Stimulated activated CD4-positive, alpha-beta T cell treated with anti-CD3 and anti-CD28 coated beads, Interleukin-2, amount 100 ng/mL, for 24 hours (primary cell): Measurements from ENCODE around the gene STEAP2.
"Not testable (repeated sequence)": the region's sequence is repeated elsewhere in the genome, so short reads cannot be mapped to it uniquely, and the experiment has no call there.

ENCODE experiments used
- DNase-seq, 2 donors: peaks; one replicate each; pipeline ENCODE4 v3.0.0-alpha.2; 2020

STEAP2 gene

DNA sequence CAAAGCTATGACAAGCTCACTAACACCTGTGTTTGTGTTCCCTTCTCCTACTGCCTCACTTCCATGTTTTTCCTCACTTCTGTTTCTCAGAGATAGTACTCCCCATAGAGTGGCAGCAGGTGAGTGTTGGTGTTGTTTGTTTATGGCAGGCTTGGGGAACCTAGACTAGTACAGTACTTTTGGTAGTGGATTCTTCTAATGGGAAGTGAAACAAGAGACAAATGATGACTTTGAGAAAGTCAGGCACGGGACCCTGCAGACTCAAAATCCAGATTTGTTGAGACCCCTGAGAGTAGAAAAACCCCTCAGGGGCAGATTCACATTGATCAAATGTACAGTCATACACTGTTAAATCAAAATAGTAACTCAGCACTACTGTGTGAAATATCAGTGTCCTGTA lies 27.0 kb downstream of the STEAP2 start:
- DNase-seq = no peak

GRCh38 chr7:90239050-90239449 lies 27.5 kb downstream of the STEAP2 start:
- DNase-seq = no peak

DNA sequence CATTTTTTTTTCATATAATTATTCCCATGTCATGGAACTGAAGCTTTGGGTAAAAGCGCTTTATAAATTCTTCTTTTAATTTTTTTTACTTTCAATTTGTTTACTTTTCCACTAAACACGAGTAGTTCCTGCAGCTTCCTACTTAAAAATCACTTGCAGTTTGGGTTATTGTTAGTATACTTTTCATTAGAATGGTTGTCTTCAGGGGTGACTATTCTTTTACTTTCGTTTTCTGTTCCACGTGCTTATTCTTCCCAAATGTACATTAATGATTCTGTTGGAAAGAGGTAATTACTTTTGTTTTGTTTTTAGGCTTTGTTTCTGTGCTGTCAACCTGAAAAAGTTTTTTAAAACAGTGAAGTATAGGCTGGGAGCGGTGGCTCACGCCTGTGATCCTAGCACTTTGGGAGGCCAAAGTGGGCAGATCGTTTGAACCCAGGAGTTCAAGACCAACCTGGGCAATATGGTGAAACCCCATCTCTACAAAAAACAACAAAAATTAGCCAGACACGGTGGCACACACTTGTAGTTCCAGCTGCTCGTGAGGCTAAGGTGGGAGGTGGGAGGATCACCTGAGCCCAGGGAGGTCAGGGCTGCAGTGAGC lies 28.2 kb downstream of the STEAP2 start:
- no peak for DNase-seq

GRCh38 chr7:90242369-90243168 lies 31.0 kb downstream of the STEAP2 start:
- no peak for DNase-seq

DNA sequence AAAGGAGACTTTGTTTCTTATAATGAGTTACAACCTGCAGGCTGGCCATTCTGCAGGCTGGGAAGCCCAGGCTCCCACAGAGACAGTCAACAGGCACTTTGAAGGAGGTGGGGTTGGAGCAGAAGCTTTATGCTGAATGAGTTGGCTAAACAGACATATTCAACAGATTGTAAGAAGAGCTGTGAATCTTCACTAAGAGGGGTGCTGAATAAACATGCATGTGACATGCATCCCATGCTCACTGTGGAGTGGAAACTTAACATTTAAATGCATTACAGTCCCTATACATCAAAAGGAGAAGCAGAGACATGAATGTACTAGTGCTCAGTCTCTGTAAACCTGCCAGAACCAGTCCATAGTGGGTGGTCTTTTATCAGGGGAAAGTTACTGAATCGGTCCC lies 32.0 kb downstream of the STEAP2 start:
- no peak for DNase-seq

DNA sequence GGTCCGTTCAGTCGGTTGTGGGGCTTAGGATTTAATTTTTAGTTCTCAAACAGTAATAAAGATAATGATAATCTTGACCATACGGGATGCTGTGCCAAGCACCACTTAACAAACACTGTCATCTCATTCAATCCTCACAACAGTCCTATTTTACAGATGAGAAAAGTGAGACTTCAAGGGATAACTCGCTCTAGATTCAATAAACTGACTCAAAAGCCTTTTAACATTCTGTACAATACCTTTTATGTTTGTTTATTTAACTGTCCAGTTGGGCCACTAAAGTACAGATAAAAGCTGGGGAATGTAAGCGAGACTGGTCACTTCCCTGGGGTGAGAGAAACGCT lies 33.0 kb downstream of the STEAP2 start:
- no peak for DNase-seq

DNA sequence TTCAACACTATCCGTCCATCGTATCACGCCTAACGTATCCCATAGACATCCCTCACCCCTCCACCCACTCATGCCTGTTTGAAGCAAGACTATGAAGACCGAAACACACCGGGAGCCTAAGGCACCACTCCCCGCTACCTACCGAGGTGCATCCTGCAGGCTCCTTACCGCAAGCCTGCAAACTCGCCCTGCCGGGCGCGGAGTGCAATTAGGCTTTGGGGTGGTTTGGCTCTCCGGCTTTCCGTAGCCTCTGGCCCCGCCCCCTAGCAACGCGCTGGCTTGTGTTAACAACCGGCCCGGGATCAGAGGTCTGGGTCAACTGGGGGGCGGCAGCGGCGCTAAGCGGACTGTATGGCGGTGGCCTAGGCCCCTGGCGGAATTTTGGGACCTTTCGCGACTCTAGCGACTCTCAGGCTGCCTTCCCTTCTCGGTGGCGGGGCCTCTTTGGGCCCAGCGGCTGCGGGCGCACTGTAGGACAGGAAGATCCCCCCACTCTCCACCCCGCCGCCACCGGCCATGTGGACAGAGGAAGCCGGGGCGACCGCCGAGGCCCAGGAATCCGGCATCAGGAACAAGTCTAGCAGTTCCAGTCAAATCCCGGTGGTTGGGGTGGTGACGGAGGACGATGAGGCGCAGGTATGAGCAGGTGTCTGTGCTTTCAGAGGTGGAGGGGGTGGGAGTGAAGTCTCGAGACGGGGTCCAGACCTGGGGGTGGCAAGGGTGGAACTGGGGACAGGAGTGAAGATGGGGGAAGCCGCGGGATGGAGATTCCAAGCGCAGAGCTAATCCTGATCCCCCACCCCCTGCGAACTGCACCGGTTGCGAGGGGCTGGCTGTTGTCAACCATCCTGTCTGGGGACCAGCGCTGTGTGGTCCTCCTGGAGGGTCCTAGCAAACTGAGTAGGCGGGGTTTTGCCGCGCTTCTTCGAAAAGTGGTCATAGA lies 33.6 kb downstream of the STEAP2 start, which contains the start of gene CFAP69:
TSS of gene CFAP69 (plus strand) at position 266 of the 943 bp plus-strand sequence. CDS start at position 517, 251 bp downstream.
- peak; percentile 90 to 92 for DNase-seq

- no peak for DNase-seq
Measured at GRCh38 chr7:90246171-90246570, 34.6 kb downstream of the STEAP2 start.

DNA sequence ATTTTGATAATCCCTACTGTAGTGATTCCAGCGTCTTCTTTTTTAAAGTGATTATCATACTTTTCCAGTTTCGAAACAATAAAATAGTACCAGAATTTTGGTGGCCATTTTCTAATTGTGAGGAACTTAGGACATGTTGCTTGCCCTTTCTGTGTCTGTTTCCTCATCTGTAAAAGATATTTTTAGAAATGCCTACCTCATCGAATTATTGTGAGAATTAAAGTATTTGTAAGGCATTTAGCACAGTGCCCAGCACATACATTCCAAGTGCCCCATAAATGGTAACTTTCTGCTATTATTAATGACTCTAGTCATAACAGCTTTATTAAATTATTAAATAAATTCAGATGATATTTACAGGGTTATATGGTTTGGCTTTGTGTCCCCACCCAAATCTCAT lies 37.2 kb downstream of the STEAP2 start:
- no peak for DNase-seq

- DNase-seq = no peak
Measured at GRCh38 chr7:90250601-90251303, 39.2 kb downstream of the STEAP2 start.

- no peak for DNase-seq
Measured at GRCh38 chr7:90251304-90251635, 39.7 kb downstream of the STEAP2 start.

DNA sequence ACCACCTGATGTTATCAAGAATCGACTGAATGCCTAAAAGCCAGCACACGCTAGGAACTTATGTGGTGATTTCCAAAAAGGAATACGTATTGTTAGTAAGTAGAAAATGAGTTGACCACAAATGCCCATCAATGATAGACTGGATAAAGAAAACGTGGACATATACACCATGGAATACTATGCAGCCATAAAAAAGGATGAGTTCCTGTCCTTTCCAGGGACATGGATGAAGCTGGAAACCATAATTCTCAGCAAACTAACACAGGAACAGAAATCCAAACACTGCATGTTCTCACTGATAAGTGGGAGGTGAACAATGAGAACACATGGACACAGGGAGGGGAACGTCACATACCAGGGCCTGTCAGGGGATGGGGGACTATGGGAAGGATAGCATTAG lies 44.5 kb downstream of the STEAP2 start:
- DNase-seq = not testable (repeated sequence)

- DNase-seq = no peak
Measured at GRCh38 chr7:90256778-90257177, 45.2 kb downstream of the STEAP2 start.

- DNase-seq = no peak
Measured at GRCh38 chr7:90261441-90261840, 49.9 kb downstream of the STEAP2 start.

DNA sequence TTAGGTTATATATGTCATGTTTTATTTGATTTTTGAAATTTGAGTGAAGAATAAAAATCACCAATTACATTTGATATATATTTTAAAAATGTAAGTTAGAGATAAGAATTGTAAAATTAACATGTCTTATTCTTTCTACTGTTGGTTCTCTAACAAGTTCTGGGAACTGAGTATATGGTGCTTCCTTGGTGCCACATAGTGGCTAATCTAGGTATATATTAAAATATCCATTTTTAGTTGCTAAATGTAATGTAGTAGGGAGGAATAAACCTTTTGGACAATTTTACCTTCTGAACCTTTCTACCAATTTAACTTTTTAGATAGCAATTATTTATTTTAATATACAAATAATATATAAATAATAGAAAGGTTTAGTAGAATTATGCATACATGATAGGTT lies 50.9 kb downstream of the STEAP2 start:
- DNase-seq = no peak

DNA sequence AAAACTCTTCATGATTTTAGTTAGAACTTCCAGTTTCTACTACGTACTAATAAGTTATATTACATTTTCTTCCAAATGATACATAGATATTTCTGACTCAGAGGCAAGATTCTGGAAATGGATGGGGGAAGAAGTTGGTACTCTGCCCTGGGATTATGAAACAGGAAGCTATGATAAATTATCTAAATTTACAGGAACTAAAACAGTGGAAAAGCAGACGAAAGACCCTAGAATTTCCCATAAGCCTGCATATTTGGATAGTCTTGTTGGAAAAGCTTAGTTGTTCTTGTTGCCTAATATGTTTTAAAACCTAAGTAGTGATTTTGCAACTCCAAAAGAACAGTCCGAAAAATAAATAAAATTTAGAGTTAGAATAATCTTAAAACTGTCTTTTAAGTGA lies 55.3 kb downstream of the STEAP2 start:
- DNase-seq = no peak

DNA sequence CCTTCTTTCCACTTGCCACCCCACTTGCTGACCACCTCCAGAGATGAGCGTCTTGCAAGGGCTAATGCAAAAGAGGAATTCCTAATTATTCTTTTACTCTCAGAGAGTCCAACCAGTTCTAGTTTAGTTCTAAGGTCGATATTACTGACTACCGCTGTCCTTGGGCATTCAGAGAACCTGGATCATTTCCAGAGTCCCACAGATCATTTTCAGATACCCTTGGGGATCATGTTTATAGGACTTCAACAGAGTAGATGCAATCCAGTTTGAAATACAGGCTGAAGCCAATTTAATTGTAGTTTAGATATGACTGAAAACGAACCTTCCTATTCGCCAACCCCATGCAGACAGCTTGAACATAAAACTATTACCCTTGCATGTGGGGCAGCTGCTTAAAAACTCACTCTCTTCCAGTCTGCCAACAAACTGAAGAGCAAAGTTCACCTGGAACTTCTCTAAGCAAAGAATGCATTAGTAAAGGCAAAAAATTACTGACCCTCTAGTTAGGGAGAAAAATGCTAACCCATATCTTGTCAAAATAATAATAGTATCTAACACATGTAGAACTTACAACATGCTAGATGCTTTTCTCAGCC lies 55.8 kb downstream of the STEAP2 start:
- DNase-seq = no peak

DNA sequence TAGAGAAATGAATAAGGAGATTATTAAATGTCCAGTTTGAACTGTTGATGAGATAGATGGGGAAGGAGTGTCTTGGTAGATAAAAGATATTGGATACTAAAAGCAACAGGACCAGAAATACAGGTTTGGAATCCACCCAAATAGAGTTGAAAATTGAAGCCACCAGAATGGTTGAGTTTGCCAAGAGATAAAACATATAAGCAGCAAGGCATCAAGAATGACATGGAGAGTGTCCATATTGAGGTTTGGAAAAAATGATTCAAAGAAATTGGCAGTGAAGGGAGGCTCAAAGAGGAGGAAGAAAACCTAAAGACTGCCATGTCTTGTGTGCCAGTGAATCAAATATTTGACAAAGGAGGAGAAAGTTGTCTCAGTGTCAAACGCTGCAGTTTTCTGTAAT lies 57.6 kb downstream of the STEAP2 start:
- DNase-seq = no peak

DNA sequence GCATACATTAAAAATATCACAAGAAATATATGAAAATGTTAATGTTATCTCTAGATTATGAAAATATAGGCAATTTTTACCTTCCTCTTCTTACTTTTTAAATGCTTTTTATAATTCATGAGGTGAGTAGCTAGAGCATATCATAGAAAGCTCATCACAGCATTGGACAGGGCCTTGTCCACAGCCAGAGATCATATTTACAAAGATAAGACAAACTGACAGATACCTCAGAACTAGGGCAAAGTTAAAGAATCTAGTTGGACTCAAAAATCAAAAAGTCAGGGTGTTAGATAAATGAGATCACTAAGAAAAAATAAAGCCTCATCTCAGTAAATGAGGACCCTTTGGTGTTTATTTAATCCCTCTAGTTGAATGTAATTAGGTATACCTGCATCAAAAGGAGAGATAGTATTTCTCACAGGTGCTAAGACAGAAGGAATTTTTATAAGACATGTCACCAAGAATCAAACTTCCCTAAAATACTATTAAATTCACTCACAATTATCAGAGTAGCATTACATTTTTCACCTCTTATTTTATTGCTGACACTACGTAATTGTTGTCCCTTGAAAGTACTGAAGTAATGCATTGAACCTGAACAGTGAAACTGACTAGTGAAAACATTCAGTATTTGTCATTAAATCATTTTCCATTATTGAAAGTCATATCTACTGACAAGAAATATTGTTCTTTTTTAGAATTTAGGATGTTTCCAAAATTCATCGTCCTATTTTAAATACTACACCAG lies 59.1 kb downstream of the STEAP2 start:
- no peak for DNase-seq

GRCh38 chr7:90271753-90272152 lies 60.2 kb downstream of the STEAP2 start:
- DNase-seq = no peak

GRCh38 chr7:90272242-90272641 lies 60.7 kb downstream of the STEAP2 start:
- DNase-seq = no peak

- DNase-seq = no peak
Measured at GRCh38 chr7:90274161-90274560, 62.6 kb downstream of the STEAP2 start.
